Measurements from ENCODE around the gene GINS2.
A peak's percentile ranks its signal among the peaks of the same experiment; 100 is the strongest.

Gene GINS2

GRCh38 chr16:85665929-85666328, 22.8 kb downstream of the GINS2 start:
- no peak for DNase-seq

- DNase-seq = no peak
Observed at GRCh38 chr16:85665373-85665740, 23.4 kb downstream of the GINS2 start.

DNA sequence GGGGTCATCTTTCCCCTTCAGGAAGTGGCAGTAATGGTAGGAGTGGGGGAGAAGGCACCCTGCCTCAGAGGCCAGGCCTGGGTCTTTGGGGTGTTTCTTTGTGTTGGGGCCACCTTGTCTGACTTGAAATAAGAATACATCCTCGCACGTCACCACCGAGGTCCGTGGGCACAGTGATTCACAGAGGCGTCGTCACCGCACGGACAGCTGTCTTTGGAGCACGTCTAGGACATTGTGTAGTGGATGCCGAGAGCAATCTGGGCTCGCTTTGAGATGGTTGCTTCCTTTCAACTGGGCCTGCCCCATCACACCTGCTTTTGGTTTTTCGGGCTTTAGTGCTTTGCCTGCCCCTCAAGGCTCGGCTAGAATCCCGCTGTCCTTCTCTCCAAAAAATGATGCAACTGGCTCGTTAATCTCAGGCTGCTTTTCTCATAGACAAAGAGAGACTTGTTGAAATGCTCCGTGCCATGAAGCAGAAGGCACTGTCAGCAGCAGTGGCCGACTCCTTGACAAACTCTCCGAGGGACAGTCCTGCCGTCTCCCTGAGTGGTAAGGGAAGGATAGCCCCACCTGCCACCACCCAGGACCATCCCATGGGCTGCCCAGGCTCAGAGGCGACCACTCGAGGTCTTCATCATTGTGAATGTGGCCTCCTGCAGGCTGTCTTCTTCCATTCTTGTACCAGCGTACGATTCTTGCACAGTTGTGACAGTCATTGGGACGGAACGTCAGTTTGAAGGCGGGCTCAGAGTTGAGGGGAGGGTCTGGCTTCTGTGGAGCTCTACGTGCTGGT, 24.0 kb downstream of the GINS2 start:
- no peak for DNase-seq

DNA sequence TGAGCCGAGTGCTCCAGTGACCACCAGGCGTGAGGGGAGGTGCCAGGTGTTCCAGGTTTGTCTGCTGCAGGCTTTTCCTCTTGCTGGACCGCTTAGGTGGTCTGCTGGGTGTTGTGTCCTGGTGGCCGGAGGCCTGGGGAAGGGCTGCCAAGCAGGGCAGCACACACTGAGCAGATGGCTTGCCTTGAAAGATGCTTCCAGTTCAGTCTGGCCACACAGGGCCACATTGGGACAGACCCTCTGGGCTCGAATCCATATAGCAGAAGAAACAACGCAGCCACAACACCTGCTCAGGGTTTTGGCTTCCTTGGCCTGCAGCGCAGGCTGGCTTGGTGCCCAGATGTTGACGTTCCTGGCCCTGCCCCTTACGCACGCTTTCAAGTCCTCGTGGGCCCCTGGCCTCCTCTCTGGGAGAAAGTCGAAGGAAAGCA, 24.8 kb downstream of the GINS2 start:
- DNase-seq = peak; percentile 22

- no peak for DNase-seq
Observed at GRCh38 chr16:85662976-85663830, 25.6 kb downstream of the GINS2 start.

- DNase-seq = no peak
Observed at GRCh38 chr16:85662482-85662812, 26.3 kb downstream of the GINS2 start.

DNA sequence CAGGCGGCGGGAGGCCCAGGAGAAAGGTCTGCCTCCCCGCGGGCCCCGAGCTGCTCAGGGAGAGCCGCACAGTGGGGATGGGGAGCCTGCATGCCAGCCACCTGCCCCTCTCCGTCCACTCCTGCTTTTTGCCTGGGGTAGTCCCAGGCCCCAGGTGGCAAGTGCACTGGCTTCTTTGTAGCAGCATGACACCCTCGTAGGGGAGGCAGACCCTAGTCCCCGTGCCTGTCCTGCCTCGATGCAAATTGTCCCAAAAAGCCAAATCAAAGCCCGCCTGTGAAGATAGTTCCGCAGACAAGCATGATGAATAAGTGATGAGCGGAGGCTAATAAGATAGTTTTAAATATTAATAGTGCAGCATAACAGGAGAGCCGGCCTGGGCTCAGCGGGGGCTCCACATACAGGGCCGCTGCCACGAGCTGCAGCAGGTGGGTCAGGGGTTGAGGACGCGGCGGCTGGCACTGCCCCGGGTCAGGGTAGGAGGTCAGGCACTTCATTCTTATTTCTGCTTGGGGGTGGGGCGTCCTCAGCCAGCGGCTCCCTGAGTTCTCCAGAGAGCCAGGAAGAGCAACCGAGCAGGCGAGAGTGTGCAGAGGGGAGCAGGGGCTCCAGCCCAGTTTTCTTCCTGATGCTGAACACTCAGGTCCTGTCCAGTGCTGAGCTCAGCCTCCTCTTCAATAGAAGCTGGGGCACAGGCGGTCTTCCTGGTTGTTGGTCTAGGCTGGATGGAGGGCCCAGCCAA, 26.8 kb downstream of the GINS2 start:
- no peak for DNase-seq

DNA sequence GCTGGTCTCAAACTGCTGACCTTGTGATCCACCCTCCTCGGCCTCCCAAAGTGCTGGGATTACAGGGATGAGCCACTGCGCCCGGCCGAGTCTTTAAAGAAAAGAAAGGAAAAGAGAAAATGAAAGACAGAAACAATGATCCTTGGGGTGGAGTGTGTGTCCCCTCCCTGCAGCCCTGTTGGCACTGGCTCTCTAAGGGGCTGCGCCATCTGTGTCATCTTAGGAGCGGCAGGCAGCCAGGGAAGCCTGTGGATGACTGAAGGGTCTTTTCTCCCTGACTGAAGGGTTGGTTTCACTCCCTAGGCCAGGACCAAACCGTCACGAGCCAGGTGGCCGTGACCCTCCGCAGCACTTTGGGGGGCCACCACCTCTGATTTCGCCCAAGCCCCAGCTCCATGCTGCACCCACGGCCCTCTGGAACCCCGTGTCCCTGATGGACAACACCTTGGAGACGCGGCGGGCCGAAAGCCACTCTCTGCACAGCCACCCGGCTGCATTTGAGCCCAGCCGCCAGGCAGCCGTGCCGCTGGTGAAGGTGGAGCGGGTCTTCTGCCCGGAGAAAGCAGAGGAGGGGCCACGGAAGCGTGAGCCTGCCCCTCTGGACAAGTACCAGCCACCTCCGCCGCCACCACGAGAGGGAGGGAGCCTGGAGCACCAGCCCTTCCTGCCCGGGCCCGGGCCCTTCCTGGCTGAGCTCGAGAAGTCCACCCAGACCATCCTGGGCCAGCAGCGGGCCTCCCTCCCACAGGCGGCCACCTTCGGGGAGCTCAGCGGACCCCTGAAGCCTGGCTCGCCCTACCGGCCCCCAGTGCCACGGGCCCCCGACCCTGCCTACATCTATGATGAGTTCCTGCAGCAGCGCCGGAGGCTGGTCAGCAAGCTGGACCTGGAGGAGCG, 27.7 kb downstream of the GINS2 start:
- DNase-seq = no peak

DNA sequence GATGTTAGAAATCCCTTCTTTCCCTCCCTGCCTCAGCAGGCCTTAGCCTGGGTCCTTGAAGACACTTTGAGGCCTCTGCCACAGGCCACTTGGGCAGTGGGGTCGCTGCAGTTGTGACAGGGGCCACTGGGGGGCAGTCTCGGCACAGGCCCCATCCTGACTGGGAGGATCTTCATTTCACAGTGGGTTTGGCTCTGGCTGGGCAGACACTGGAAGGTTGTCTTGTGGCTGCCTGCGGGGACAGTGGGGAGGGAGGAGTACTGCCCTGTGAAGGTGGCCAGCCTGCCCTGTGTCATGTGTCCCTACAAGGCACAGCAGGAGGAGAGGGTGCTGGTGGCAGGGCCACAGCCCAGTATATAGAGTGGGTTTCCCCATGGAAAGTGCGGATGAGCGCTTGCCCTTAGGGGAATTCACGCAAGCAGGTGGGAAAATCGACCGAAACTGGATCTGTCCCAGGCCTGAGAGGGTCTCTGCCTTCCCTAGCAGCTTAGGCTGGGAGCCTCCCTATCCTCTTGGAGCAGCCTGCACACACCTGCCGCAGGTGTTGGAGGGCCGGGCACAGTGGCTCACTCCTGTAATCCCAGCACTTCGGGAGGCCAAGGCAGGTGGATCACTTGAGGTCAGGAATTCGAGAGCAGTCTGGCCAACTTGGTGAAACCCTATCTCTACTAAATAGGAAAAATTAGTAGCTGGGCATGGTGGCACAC, 28.8 kb downstream of the GINS2 start:
- DNase-seq = peak; percentile 75

- DNase-seq = no peak
Observed at GRCh38 chr16:85659336-85659735, 29.4 kb downstream of the GINS2 start.

- DNase-seq = no peak
Observed at GRCh38 chr16:85658504-85659326, 30.0 kb downstream of the GINS2 start.

DNA sequence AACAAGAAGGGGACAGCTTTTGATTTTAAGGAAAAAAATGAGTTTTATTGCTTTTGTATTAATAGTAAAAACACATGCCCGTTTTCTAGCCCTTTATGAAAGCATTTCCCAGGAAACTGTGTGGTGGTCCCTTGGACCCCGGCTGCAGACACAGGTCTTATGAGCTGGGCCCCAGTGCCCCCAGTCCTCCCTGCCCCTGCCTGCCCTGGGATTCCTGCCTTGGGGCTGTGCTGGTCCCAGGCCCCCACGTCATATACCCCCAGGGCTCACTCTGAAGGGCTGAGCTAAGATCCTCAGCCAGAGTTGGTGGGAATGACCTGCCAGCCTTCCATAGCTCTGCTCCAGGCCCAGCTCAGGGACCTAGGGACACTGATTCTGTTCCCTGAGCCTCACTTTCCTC, 30.8 kb downstream of the GINS2 start:
- no peak for DNase-seq

DNA sequence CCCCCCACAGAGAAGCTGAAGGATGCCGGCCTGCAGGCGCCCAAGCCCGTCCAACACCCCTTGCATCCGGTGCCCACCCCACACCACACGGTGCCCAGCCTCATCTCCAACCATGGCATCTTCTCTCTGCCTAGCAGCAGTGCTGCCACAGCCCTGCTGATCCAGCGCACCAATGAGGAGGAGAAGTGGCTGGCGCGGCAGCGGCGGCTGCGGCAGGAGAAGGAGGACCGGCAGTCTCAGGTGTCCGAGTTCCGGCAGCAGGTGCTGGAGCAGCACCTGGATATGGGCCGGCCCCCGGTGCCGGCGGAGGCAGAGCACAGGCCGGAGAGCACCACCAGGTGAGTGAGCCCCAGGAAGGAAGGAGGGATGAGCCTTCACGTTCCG, 31.5 kb downstream of the GINS2 start:
- DNase-seq = no peak

DNA sequence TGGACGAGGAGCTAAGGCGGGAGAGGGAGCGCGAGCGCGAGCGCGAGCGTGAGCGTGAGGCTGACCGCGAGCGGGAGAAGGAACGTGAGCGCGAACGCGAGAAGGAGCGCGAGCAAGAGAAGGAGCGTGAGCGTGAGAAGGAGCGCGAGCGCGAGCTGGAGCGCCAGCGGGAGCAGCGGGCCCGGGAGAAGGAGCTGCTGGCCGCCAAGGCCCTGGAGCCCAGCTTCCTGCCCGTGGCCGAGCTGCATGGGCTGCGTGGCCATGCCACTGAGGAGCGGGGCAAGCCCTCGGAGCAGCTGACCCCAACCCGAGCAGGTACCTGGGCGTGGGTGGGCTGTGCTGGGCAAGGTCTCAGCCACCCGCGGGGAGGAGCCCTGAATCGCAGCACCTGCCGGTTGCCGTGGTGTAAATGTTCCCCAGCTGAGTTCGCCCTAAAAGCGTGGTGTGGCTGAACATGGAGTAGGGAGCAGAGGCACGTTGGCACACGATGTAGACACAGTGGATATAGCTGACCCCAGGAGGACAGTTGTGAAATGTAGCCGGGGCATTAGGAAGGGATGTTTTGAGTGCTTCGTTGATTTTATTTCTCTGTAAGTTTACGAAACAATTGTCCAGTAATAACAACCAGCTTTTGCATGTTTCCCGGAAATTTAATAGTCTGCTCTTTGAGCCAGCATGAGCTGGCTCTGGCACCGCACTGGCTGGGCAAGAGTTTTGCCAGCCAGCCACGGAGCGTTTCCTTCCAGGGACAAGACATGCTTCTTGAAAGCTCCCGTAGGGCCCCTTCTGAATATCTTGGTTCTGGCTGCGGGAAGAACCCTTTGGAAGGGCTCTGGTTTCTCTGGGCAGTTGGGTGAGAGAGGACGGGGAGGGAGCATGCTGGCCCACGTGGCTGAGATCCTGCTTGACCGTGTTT, 32.1 kb downstream of the GINS2 start:
- DNase-seq = no peak

GRCh38 chr16:85655216-85656129, 33.3 kb downstream of the GINS2 start:
- DNase-seq = no peak

DNA sequence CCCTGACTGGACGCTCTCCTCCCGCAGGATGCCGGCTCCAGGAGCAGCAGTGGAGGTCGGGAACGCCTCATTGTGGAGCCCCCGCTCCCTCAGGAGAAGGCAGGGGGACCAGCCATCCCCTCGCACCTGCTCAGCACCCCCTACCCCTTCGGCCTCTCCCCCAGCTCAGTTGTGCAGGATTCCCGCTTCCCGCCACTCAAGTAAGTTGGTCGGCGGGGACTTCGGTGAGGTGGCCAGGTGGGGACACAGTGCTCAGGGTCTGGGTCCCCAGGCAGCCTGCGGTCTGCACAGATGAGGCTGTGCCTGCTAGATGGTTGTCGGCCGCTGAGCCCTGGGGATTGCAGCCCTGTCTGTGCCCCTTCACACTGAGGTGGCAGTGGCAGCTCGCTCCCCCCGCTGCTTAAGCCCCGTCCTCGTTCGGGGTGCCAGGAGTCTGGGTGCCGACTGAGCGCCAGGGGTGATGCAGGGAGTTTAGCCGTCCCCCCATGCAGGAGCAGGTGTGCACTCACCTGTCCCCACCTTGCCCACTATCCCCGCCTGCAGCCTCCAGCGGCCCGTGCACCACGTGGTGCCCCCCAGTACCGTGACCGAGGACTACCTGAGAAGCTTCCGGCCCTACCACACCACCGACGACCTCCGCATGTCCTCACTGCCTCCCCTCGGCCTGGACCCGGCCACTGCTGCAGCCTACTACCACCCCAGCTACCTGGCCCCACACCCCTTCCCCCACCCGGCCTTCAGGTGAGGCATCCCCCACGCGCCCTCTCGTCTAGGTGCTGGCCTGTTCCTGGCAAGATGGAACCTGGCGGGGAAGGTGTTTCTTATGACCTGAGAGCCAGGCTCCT, 34.3 kb downstream of the GINS2 start:
- no peak for DNase-seq

DNA sequence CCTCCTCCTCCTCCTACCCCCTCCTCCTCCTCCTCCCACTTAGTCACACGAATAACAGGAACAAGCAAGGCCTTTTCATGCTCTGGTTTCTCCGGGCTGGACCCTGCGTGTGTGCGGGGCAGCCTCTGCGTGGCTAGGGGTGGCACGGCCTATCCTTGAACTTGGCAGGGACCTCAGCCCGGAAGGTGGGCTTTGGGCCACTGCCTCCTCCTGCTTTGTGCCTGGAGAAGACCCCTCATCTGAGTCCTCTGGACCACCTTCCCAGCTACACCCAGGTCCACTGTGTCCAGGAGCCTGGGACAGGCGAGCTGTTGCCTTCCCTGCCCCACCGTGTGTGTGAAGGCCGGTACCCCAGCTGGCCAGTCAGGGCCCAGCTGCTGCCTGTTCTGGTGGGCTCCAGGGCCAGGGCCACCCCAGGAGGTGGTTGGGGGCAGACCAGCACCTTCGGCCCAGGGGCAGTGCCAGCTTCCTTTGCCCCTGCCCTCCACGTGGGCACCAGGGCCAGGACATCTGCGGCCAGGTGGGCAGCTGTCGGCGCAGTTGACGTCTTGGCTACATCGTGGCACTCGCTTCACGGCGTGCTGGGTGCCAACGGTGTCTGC, 35.4 kb downstream of the GINS2 start:
- no peak for DNase-seq
